Kidney (tissue), 14 donors: ENCODE measurements around the gene ZNF154. TPM values are rescaled to one million over a fixed set of nuclear protein-coding genes. Genes with fewer than 3 reads are reported as not detected.

Source experiments
- DNase-seq, 5 donors: peaks; one replicate each; pipeline ENCODE4 v3.0.0-alpha.2; 2013 to 2020
- FAIRE-seq: peaks from 2 replicates; lab custom pipeline; 2012; peaks lifted over from hg19 to GRCh38; lab: Jason Lieb, UNC
- H3K27ac ChIP-seq, 2 donors: one replicate each; pipeline ENCODE4 v1.7.0; 2013; ENCODE audit warnings: low read depth in 2 of 2, low read length in 2 of 2, inconsistent platforms in 1 of 2
- H3K27me3 ChIP-seq: one replicate; pipeline ENCODE4 v1.7.1; 2013; ENCODE audit warnings: low read length, inconsistent platforms; ENCODE audit not compliant: control insufficient read depth, insufficient read depth
- H3K36me3 ChIP-seq, 3 donors: one replicate each; pipeline versions ENCODE4 v1.7.0 to v1.7.1; 2013; ENCODE audit warnings: low read length in 3 of 3, control low read depth in 1 of 3, inconsistent platforms in 1 of 3; ENCODE audit not compliant: insufficient read depth in 3 of 3, control insufficient read depth in 2 of 3
- H3K4me1 ChIP-seq, 3 donors: one replicate each; pipeline versions ENCODE4 v1.7.0 to v1.7.1; 2013; ENCODE audit warnings: low read length in 3 of 3, inconsistent platforms in 1 of 3, low read depth in 1 of 3; ENCODE audit not compliant: control insufficient read depth in 2 of 3, insufficient read depth in 2 of 3
- H3K4me3 ChIP-seq, 3 donors: one replicate each; pipeline versions ENCODE4 v1.7.0 to v1.8.1; 2013; ENCODE audit warnings: low read length in 3 of 3, control low read depth in 1 of 3, inconsistent platforms in 1 of 3
- H3K9ac ChIP-seq, 3 donors: one replicate each; pipeline versions ENCODE4 v1.7.0 to v1.7.1; 2013; ENCODE audit warnings: low read length in 3 of 3, control low read depth in 1 of 3, inconsistent platforms in 1 of 3
- H3K9me3 ChIP-seq, 3 donors: one replicate each; pipeline versions ENCODE4 v1.7.0 to v1.7.1; 2013; ENCODE audit warnings: low read length in 3 of 3, control low read depth in 1 of 3, inconsistent platforms in 1 of 3; ENCODE audit not compliant: control insufficient read depth in 2 of 3, insufficient read depth in 1 of 3
- intact Hi-C: fragments of 100-400 bp; cut with DNase I; formaldehyde crosslinking; loops from one replicate; pipeline ENCODE4 v1.11.1; 2022
- polyA plus RNA-seq: library from polyadenylated mRNA; stranded (reverse); fragments of 350-450 nt; fragmentation: Illumina TruSeq; extraction: RNeasy Lipid Tissue Mini Kit (QIAGEN cat#74804); gene quantifications from one replicate; pipeline ENCODE4 v1.2.3, GENCODE V29; 2014; ENCODE audit warnings: low read depth, low replicate concordance; ENCODE audit not compliant: insufficient read depth
- total RNA-seq: library from RNA; stranded (reverse); fragmentation: NEBNext Ultra II Directional; extraction: Animal tissue kit (Norgen Biotek cat#: 25700); gene quantifications from one replicate; pipeline ENCODE4 v1.2.1, GENCODE V29; 2021
- TF ChIP-seq, protein P1 (sequence below): IDR thresholded peaks from 3 replicates; pipeline ENCODE4 v1.5.1; 2012; ENCODE audit warnings: mild to moderate bottlenecking, moderate library complexity, borderline replicate concordance; ENCODE audit not compliant: insufficient read depth; ENCODE audit errors: extremely low read depth
- donor health status: control.
- donor health status: control.
- donor health status: control.
- donor health status: control.
- donor health status: control.
- donor health status: DM: yes; HTN: yes; CAD: no.
- donor health status: Normal renal cell carcinoma (clear cell type).

ZNF154 gene
- total and polyA plus RNA-seq, 2 donors from 2014 or later = 2.2 to 11.1 TPM

DNA sequence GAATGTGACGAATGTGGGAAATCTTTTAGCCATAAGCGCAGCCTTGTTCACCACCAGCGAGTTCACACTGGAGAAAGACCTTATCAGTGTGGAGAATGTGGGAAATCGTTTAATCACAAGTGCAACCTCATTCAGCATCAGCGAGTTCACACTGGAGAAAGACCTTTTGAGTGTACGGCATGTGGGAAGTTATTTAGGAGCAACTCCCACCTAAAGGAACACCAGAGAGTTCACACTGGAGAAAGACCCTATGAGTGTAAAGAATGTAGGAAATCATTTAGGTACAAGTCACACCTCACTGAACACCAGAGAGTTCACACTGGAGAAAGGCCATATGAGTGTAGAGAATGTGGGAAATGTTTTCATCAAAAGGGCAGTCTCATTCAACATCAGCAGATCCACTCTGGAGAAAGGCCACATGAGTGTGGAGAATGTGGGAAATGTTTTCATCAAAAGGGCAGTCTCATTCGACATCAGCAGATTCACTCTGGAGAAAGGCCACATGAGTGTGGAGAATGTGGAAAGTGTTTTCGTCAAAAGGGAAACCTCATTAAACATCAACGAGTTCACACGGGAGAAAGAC is 45.2 kb upstream of the ZNF154 start:
- TF ChIP-seq, protein P1, sequence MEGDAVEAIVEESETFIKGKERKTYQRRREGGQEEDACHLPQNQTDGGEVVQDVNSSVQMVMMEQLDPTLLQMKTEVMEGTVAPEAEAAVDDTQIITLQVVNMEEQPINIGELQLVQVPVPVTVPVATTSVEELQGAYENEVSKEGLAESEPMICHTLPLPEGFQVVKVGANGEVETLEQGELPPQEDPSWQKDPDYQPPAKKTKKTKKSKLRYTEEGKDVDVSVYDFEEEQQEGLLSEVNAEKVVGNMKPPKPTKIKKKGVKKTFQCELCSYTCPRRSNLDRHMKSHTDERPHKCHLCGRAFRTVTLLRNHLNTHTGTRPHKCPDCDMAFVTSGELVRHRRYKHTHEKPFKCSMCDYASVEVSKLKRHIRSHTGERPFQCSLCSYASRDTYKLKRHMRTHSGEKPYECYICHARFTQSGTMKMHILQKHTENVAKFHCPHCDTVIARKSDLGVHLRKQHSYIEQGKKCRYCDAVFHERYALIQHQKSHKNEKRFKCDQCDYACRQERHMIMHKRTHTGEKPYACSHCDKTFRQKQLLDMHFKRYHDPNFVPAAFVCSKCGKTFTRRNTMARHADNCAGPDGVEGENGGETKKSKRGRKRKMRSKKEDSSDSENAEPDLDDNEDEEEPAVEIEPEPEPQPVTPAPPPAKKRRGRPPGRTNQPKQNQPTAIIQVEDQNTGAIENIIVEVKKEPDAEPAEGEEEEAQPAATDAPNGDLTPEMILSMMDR = no peak
- no peak for FAIRE-seq

DNA sequence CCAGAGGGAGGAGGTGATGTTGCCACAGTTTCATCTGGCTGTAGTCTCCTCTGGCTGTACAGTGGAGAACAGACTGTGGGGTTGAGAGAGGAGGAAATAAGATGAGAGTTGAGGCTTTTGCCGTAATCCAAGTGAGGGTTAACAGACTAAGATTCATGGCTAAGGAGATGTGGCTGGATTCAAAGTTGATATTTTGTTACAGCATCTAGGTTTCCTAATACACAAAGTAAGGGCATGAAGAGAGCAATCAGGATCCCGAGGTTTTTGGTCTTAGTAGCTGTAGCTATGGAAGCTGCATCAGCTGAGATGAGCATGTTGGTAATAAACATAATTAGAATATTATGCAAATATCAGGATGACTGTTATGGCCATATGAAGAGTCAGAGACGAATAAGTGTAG is 39.0 kb upstream of the ZNF154 start:
- DNase-seq (no peak), FAIRE-seq (no peak)
- intact Hi-C loops = no loop called here
- H3K36me3 ChIP-seq = peaks cover 25 to 35% (median 26%) of the 10 kb centered on the region in 3 donors
- H3K9me3 ChIP-seq = peaks cover 3 to 26% (median 15%) of the 10 kb centered on the region in 3 donors
- H3K4me3 ChIP-seq = peak overlapping the region; percentile 90 to 97 (median 94)
- H3K27me3 ChIP-seq = no peaks in the 10 kb centered on the region
- peaks cover 0 to 10% (median 0%) of the 10 kb centered on the region in 3 donors for H3K4me1 ChIP-seq
- TF ChIP-seq, protein P1 = no peak
- H3K9ac ChIP-seq = no peak overlapping the region
- H3K27ac ChIP-seq = no peak overlapping the region

More for the DNA sequence above, 45.2 kb upstream of the ZNF154 start:
- peaks cover 43 to 81% (median 44%) of the 10 kb centered on the region in 3 donors for H3K36me3 ChIP-seq
- no peak overlapping the region for H3K27ac ChIP-seq
- DNase-seq = no peak
- H3K4me1 ChIP-seq = no peaks in the 10 kb centered on the region
- no peak overlapping the region for H3K9ac ChIP-seq
- H3K27me3 ChIP-seq = no peaks in the 10 kb centered on the region
- intact Hi-C loops = no loop called here
- no peak overlapping the region for H3K4me3 ChIP-seq
- peaks cover 8 to 57% (median 21%) of the 10 kb centered on the region in 3 donors for H3K9me3 ChIP-seq

DNA sequence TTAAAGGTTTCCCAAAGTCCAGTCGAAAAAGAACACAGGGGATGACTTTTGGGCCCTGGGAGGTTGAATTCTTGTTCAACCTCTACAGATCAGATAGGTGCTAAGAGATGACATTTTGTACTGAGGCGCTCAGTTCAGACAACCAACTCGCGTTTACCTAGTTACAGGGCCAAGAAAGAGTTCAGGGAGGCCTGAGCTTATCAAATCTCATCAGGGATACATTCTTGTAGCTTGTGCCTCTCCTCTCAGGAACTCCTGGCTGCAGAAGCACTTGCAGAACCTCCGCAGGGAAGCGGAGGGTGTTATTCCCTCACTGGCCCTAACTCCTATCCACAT is 38.4 kb upstream of the ZNF154 start:
- TF ChIP-seq, protein P1 = no peak
- DNase-seq (no peak), FAIRE-seq (no peak)
- Histone ChIP-seq H3K27me3 (no peaks in the 10 kb centered on the region), H3K27ac (no peak overlapping the region), H3K36me3 (peaks cover 19 to 29% (median 20%) of the 10 kb centered on the region in 3 donors), H3K9me3 (peaks cover 0 to 21% (median 15%) of the 10 kb centered on the region in 3 donors), H3K4me3 (peak overlapping the region; percentile 90 to 97 (median 94)), H3K4me1 (peaks cover 0 to 10% (median 0%) of the 10 kb centered on the region in 3 donors), H3K9ac (peak overlapping the region; percentile 77 to 90 (median 89))
- intact Hi-C loops = no loop called here
